ENCODE data around the gene HS3ST3A1.
"Not testable (repeated sequence)": the region's sequence is repeated elsewhere in the genome, so short reads cannot be mapped to it uniquely, and the experiment has no call there.

The HS3ST3A1 gene

DNA sequence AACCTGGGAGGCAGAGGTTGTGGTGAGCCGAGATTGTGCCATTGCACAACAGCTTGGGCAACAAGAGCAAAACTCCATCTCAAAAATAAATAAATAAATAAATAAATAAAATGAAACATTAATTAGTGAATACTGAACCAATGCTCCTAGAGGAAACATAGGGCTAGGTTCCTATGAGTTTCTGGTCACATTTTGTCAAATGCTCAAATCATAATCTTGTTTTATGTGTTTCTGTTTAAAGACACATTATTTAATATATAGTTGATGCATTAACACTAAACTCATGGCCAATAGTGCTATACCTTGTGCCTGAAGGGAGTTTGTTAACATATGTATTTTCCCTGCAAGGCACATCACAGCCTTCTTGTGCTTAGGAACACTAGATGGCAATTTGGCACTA is 66.8 kb downstream of the HS3ST3A1 start:
- no peak for DNase-seq

DNA sequence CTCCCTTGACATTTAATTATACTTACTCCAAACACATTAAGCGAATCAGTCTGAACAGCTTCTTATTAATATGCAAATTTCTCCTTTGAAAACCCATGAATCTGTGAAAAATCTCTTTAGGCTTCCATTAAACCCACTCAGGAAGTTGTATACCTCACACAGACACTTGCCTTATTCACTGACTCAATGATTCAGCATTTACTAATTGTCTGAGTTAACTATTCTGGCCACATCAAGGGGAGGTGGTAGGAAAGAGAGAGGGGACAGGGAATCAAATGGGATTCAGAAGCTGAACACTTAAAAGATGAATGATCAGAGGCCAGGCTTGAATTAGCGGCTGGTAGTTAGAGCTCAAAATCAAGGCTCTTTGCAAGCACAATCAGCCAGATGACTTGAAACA is 70.0 kb downstream of the HS3ST3A1 start:
- DNase-seq, result no peak

DNA sequence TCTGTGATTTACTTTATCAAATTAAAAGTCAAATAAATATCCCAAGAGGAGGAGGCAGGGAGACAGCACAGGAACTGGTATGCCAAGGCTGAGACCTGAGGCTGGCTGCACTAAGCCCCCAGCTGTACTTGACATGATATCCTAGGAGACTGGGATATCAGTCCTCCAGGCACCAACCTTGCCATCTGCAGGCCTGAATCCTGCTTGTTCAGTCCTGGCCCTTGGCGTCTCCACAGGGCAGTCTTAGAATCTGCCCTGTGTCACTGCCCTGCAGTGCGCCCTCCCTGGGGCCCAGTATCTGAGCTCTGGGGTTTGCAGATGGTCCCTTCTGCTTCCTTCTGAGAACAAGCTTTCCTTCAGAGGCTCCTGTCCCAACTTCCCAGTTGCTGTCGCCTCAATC is 75.9 kb downstream of the HS3ST3A1 start:
- DNase-seq, result no peak

DNA sequence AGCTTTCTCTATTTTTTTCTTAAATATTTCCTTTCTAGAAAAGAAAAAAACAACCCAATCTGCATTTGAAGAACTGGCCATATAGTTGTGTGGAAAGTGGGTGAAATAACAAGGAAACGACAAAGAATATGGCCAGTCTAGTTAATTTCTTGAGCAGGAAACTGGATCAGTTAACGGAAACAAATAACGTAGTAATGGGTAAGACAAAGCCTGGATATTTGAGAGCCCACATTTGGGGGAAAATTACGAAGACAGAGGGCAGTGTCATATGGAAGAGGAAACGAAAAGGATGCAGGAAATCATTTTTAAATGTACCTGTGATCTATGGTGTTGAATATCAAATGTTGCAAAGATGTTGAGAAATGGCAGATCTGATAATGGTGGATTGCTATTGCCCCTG is 78.6 kb downstream of the HS3ST3A1 start:
- DNase-seq, result no peak

DNA sequence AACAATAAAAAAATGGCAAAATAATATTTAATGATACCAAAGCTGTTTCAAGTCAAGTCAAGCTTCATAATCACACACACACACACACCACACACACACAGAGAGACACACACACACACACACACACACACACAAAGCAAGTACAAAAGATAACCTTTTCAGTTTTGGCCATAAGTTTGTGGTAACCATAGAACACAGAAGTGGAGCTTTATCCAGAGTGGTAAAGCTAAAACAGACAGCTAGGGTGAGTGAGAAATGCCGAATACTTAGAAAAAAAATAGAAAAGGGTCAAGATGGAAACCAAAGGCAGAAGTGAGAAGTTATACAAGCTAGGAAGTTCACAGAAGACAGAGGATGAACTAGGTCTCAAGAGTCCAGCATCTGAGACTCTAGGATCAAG is 79.0 kb downstream of the HS3ST3A1 start:
- DNase-seq, result no peak

DNA sequence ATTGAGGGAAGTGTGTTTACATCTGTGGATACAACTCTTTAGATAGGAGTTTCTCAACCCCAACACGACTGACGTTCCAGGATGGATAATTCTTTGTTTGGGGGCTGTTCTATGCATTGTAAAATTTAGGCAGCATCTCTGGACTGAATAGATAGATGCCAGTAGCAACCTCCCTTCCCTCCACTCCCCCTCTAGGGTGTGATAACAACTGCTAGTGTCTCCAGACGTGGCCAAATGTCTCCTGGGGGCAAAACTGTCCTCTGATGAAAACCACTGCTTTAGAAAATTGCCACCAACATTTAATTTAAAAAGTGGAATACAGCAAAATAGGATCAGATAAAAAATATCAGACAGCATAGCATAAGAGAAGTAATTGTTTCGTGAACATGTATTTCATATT is 79.9 kb downstream of the HS3ST3A1 start:
- DNase-seq, result no peak

DNA sequence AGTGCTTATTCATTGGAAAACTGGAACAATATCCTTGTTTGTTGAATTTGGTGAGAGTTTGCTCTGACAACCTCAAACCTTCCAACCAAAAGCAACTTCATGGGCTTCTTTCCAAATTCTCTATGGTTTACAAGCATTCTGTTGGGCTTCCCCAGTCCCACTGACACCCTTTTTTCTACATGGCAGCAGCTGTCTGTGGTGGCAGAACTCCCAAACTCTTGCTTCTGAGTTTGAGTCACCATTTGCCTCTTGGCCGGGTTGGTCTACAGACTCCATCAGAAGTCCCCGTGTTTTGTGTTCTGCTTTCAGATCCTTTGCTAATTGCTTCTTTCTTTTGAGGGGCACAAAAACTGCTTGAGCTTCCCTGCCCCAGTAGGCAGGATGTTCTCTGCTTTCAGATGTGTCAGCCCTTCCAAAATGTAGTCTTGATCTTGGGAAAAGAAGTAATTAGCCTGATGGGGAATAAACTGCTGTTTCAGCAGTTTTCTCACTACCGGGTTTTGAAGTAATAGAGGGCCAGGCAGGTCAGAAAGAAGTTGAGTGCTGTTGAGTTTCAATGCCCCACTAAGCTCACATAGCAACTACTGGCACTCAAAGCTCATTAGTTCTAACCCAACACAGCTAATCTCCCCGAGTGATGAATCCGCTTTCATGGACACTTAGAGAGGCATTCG is 80.7 kb downstream of the HS3ST3A1 start:
- no peak for DNase-seq

DNA sequence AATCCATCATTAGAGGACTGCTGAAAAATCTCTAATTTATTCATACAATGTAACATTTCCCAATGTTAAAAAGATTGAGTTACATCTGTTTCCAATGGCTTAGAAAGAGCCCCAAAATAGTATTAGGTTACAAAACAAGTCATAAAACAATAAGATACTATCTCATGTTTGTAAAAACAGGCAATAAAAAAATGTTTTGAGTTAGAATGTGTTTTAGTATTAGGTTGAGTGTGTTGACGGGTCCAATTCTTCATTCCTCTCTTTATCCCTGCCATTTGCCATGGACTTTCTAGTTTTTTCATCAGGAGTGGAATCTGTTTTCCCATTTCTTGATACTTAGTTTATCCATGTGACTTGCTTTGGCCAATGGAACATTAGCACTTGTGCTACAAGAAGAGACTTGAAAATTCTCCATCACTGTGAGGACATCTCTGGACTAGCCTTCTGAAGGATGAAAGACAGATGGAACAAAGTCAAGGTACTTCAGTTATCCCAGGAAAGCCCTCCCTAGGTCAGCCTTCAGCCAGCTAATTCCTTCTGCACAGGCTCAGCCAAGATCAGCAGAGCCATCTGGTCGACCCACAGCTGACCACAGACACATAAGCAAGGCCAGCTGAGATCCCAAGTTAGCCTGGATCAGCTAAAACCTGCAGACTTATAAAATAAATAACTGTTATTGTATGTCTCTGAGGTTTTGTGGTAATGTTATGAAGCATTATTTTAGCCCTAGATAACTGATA is 83.3 kb downstream of the HS3ST3A1 start:
- DNase-seq, result no peak

DNA sequence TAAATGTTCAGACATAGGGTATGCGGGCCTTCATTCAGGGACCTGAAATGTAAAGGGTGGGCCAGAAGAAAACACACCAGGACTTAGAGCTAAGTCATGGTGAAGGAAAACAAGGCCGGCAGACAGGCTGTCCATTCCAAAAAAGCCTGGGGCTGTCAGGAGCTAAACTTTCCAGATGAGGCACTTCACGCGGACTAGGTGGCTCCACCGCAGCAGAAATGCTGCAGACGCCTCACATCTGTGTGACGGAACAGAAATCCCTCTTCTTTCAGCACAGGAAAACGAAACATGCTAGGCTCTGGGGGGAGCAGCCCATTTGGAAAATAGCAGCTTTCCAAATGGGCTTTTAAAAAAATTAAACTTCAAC is 88.7 kb downstream of the HS3ST3A1 start:
- no peak for DNase-seq

DNA sequence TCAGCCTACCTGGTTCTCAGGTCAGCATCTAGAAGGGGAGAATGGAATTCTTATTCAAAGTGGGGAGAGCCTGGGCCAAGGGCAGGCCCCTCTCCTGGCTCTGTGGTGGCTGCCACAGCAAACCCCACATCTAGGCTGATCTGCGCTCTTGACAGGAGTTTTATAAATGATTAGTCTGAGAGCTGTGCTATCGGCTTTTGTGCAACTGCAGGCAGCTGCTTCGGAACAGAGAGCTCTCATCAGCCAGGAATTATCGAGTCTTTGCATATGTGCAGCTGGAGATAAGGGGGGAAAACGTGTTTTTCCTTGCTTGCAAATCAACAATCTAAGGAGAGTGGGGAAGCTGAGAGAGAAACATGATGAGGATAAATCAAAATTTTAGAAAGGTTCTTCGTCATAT is 91.7 kb downstream of the HS3ST3A1 start:
- no peak for DNase-seq

DNA sequence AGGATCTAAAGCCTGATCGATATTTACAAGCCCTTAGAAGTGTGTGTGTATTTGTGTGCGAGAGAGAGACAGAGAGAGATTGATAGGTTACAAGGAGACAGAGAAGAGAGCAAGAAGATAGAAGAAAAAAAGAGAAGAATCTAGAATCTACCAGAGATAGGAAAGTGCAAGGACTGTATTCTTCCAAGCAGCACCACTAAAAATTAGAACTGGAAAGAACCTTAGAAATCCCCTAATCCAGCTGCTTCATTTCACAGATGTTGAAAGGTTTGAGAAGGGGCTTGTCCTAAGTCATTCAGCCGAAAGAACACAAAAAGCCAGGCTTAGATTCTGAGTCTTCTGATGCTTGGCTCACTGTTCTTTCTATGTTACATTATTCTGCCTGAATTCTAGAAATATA is 92.2 kb downstream of the HS3ST3A1 start:
- DNase-seq, result no peak

DNA sequence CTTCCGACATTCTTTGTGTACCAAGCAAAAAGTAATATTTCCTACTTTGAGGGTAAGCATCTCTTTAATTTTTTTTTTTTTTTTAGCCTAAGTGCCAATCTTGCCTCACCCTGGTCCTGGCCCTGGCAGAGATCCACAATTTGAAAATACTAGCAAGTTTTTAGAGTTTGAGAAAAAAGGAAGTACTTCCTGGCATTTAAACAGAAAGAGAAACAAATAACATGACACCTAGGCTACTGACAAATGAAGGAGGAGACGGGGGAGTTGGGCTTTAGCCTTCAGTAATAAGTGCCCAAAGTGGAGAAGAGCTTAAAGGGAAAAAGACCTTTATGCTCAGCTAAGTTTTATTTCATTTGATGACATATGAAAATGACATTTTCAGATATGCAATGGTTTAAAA is 92.8 kb downstream of the HS3ST3A1 start:
- no peak for DNase-seq

DNA sequence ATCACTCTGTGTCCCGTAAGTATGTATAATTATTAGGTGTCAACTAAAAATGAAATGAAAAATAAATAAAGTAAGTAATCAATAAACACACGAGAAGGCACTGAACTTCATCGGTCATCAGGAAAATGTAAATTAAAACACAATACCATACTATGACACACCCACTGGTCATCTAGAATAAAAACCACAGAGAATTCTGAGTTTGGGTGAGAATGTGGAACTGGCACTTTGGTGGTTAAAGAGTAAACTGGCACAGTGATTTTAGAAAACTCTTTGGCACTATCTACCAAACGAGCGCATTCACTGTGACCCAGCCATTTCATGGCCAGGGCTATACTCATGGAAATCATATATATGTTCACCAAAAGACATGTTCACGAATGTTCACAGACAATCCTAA is 98.2 kb downstream of the HS3ST3A1 start:
- no peak for DNase-seq

DNA sequence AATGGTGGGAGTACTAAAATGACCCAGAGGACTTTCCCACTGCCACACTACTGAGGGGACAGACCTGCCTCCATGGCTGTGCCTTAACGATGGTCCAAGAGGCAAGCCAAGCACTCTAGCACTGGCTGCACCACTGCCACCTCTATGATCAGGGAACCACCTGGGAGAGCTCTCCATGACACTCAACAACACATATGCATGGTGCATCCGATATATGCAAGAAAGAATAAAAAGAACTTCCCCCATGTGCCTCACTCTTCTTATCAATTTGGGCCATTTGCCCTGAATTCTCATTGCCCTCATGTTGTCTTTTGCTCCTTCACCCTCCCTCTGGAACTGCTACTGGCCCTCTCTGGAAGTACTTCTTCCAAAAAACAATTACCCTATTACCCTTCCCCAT is 99.5 kb downstream of the HS3ST3A1 start:
- no peak for DNase-seq

DNA sequence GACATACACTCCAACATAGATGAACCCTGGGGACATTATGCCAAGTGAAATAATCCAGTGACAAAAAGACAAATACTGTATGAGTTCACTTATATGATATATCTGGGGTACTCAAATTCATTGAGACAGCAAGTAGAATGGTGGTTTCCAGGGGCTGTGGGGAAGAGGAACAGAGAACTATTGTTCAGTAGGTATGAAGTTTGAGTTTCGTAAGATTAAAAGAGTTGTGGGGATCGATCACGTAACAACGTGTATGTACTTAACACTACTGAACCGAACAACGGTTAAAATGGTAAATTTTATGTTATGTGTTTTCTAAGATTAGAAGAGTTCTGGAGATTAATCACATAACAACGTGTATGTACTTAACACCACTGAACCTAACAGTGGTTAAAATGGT is 100.8 kb downstream of the HS3ST3A1 start:
- no peak for DNase-seq

DNA sequence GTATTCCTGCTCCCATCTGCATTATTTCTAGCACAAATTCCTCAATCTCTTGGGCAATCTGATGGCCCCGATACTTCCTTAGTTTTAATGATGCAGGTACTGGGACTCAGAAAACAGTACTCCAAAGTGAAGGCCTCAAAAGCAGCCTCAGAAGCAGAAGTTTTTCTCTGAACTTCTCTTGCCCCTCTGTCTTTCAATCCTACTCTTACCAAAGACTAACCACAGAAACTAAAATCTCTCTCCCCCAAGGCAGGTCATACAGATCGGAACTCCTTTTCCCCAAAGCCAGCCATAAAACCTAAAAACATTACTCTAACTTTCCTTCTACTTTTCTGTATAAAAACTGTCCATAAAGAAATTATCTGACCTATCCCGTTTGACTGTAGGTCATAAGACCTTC is 103.5 kb downstream of the HS3ST3A1 start:
- DNase-seq, result no peak

DNA sequence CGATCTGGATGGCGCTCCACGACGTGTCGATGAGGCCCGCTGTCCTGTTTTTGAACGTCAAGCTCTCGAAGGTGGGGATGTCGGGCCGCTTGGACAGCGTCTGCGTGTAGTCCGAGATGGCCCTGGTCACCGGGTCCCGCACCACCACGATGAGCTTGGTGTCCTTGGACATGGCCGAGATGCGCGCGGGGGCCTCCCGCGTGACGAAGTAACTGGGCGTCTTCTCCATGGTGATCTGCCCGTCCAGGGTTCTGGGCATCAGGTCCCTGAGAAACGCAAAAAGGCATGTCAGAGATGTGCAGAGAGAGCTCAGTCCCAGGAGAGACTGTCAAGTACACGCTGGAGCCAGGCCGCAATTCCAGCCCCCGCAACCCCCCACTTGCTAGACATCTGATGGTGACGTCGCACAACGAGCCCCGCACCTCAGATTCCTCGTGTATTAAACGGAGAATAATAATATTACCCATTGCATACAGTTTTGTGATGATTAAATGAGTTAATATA is 105.1 kb downstream of the HS3ST3A1 start:
- DNase-seq, result not testable (repeated sequence)

DNA sequence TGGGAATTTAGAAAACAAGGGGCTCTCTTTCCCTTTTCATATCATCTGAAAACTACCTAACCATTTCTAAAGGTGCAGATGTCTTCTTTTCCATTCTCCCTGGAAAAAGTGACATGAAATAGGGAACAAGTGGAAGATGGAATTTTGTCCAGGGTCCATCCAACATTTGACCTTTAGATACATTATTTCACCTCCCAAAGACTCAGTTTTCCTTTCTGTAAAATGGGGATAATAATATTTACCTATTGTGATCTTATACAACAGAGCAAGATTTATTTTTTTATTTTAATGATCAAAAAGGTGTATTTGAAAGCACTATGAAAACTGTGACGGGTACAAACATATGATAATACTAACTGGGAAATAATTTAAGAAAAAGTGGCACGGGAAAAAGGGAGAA is 106.3 kb downstream of the HS3ST3A1 start:
- no peak for DNase-seq

DNA sequence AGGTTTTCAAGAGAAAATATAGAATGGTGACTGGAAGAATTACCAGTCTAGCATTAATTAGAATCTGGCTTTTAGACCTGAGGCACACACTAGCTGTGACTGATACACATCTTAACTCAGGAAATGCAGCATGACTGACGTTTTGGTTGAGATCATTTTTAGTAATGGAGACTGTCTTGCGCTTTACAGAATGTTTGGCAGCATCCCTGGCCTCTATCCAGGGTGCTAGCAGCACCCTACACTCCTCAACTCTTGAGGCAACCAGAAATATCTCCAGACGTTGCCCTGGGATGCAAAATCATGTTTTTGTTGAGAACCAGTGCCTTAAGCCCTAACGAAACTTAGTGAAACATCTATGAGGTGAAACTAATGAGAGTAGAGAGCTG is 109.0 kb downstream of the HS3ST3A1 start:
- no peak for DNase-seq

DNA sequence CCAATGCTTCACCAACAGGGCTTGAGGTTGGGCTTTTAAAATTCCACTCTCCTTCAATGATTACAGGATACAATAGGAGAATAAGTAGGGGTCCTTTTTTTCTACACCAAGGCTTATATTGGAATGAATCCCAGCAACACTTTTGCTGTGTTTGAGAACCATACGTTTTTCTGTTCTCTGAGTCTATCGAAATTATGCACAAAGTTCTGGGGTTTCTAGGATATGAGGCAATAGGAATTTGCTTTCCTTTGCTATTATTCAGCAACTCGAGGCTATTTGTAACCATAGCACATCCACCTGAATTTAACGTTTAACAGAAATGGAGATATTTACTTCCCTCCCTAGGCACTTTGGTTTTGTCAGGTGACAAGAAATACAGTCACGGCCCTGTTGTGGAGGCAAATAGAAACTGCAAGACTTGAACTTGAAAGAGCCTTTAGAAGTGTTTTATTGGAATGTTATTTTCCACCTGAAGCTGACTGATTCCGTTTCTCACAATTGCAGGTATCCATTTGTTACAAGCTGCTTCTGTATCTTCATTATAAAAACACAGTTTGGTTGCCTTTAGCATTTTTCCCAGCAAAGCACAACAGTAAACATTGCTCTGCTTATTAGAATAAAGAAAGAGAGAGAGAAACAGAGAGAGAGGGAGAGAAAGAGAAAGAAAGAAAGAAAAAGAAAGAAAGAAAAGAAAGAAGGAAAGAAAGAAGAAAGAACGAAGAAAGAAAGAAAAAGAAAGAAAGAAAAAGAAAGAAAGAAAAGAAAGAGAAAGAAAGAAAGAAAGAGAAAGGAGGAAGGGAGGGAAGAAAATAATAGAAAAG is 109.6 kb downstream of the HS3ST3A1 start:
- DNase-seq, result no peak

DNA sequence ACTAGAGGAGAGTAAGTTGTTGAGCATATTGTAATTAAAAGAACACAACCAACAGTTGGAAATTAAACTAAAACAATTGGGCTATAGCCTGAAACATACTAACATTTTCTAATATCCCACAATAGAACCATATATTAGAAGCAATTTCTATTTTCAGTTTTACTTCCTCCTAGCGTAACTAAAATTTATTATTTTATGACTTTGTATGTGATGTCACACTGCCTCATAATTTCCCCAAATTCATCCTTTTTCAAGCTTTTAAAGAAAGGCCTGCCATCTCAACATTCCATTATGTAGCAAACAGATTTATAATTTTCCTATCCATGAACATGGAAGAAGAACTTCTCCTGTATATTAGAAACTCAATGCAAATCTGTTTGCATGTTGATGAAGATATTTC is 110.2 kb downstream of the HS3ST3A1 start:
- DNase-seq, result no peak

DNA sequence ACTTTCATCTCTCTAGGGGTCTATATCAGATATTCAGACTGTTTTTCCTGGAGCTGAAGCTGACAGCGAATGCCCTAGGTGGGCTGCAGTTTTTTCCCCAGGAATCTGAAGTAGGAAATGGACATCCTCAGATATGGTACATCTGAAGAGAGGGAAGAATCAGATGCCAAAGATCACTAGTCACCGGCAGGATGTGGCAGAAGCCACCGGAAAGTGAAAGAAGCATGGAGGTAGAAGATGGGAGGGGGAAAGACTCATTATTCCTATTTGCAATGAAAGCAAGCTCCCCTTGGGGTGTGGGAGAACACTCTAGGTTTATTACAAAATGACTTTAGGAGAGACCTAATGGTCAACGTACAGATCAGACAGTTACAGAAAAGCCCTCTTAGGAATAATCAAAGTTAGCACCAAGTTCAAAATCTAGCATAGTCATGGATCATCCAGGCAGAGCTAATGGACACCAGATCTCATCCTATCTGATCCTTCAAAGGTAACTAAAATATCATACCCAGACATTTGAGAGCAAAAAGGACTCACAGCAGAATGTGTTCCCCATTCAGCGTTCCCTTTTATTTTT is 110.7 kb downstream of the HS3ST3A1 start:
- no peak for DNase-seq

DNA sequence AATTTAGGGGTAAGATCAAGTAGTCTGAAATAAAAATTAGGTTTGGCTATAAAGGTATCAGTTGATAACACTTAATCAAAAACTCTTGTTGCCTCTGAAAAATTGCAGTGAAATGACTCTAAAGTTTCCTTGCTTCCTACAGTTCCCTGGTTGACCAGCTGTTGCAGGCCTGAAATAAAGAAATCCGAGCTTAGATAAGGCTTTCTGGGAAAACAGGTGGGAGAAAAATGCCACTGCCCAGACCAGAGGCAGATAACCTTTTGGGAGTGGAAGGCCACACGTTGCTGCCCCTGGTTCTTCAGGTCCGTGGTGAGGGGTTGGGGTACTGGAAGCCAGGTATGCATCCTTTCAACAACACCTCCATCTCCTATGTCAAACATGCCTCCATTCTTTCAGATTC is 111.3 kb downstream of the HS3ST3A1 start:
- no peak for DNase-seq

DNA sequence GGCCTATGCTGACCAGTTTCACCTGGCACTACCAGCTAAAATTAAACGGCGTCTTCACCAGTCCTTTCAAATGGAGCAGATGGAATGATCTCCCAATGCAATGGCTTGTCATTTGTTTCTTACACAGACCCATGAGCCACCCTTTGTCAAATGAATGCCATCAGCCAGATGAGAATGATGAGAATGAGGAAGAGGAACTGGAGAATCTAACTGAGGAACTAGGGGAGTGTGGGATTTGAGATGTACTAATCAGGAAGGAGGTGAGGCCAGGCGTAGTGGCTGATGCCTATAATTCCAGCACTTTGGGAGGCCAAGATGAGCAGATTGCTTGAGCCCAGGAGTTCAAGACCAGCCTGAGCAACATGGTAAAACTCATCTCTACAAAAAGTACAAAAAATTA is 116.4 kb downstream of the HS3ST3A1 start:
- no peak for DNase-seq

All from SW 1271 (cell line).